Liver (tissue), 9 donors: Measurements from ENCODE around the gene P2RY13. TPM values are rescaled to one million over a fixed set of nuclear protein-coding genes. Genes with fewer than 3 reads are reported as not detected.

Experiments used
- DNase-seq: peaks from one replicate; pipeline ENCODE4 v3.0.0-alpha.2; 2017; ENCODE audit warnings: low spot score
- H3K27ac ChIP-seq, 2 donors: one replicate each; pipeline ENCODE4 v1.7.0; 2013; ENCODE audit warnings: inconsistent platforms in 2 of 2, low read length in 2 of 2, control low read depth in 1 of 2, low read depth in 1 of 2, mild to moderate bottlenecking in 1 of 2
- H3K27me3 ChIP-seq, 4 donors: one replicate each; pipeline versions ENCODE4 v1.6.1 to v1.7.0; 2013; ENCODE audit warnings: low read length in 3 of 4, inconsistent platforms in 1 of 4, mild to moderate bottlenecking in 1 of 4, moderate library complexity in 1 of 4; ENCODE audit not compliant: control insufficient read depth in 4 of 4, insufficient read depth in 4 of 4
- H3K36me3 ChIP-seq, 4 donors: one replicate each; pipeline versions ENCODE4 v1.6.1 to v1.7.0; 2013; ENCODE audit warnings: low read length in 3 of 4, mild to moderate bottlenecking in 3 of 4, low read depth in 1 of 4, moderate library complexity in 1 of 4; ENCODE audit not compliant: control insufficient read depth in 4 of 4, insufficient read depth in 3 of 4
- H3K4me1 ChIP-seq, 4 donors: one replicate each; pipeline versions ENCODE4 v1.6.1 to v1.7.0; 2013; ENCODE audit warnings: low read length in 3 of 4, mild to moderate bottlenecking in 3 of 4, moderate library complexity in 1 of 4; ENCODE audit not compliant: control insufficient read depth in 4 of 4, insufficient read depth in 4 of 4
- H3K4me3 ChIP-seq, 3 donors: one replicate each; pipeline versions ENCODE4 v1.6.1 to v1.7.0; 2013; ENCODE audit warnings: low read length in 3 of 3, control low read depth in 1 of 3, low read depth in 1 of 3, mild to moderate bottlenecking in 1 of 3
- H3K9ac ChIP-seq, 2 donors: one replicate each; pipeline ENCODE4 v1.7.0; 2013; ENCODE audit warnings: low read length in 2 of 2, mild to moderate bottlenecking in 2 of 2, moderate library complexity in 2 of 2, control low read depth in 1 of 2, low read depth in 1 of 2
- H3K9me3 ChIP-seq, 4 donors: one replicate each; pipeline versions ENCODE4 v1.6.1 to v1.7.0; 2013; ENCODE audit warnings: low read length in 3 of 4; ENCODE audit not compliant: control insufficient read depth in 4 of 4
- EGR1 ChIP-seq, 2 donors: IDR thresholded peaks; 2 replicates each; pipeline ENCODE4 v1.6.1; 2016 to 2018; ENCODE audit warnings: antibody characterized with exemption in 2 of 2, low read depth in 2 of 2
- FOXA1 ChIP-seq: IDR thresholded peaks from 2 replicates; pipeline ENCODE4 v1.6.1; 2016; ENCODE audit warnings: antibody characterized with exemption
- FOXA2 ChIP-seq: IDR thresholded peaks from 2 replicates; pipeline ENCODE4 v1.6.1; 2016; ENCODE audit warnings: antibody characterized with exemption
- GABPA ChIP-seq, 2 donors: IDR thresholded peaks in 1 of 2; conservative IDR thresholded peaks in 1 of 2; 2 replicates each; pipeline ENCODE4 v1.6.1; 2016; ENCODE audit warnings: antibody characterized with exemption in 2 of 2, mild to moderate bottlenecking in 1 of 2, moderate library complexity in 1 of 2
- HNF4A ChIP-seq, 2 donors: conservative IDR thresholded peaks; 2 replicates each; pipeline ENCODE4 v1.6.1; 2016; ENCODE audit warnings: antibody characterized with exemption in 2 of 2, mild to moderate bottlenecking in 2 of 2
- HNF4G ChIP-seq: IDR thresholded peaks from 2 replicates; pipeline ENCODE4 v1.6.1; 2016; ENCODE audit warnings: antibody characterized with exemption
- JUND ChIP-seq, 2 donors: IDR thresholded peaks; 2 replicates each; pipeline ENCODE4 v1.6.1; 2016; ENCODE audit warnings: antibody characterized with exemption in 2 of 2
- MAX ChIP-seq: IDR thresholded peaks from 2 replicates; pipeline ENCODE4 v1.6.1; 2016; ENCODE audit warnings: antibody characterized with exemption
- NR2F2 ChIP-seq: IDR thresholded peaks from 2 replicates; pipeline ENCODE4 v1.6.1; 2016; ENCODE audit warnings: antibody characterized with exemption
- REST ChIP-seq: IDR thresholded peaks from 2 replicates; pipeline ENCODE4 v1.6.1; 2016; ENCODE audit warnings: antibody characterized with exemption, mild to moderate bottlenecking
- RXRA ChIP-seq, 2 donors: IDR thresholded peaks; 2 replicates each; pipeline ENCODE4 v1.6.1; 2017 to 2018; ENCODE audit warnings: antibody characterized with exemption in 2 of 2, mild to moderate bottlenecking in 1 of 2
- TAF1 ChIP-seq: conservative IDR thresholded peaks from 2 replicates; pipeline ENCODE4 v1.6.1; 2016; ENCODE audit warnings: antibody characterized with exemption, mild to moderate bottlenecking
- ZBTB33 ChIP-seq: IDR thresholded peaks from 2 replicates; pipeline ENCODE4 v1.6.1; 2016; ENCODE audit warnings: antibody characterized with exemption
- WGBS: extraction: QIAGEN DNeasy Blood & Tissue Kit; methylation state at CpG from one replicate; pipeline ENCODE4 v1.1.7; 2013; 5-methylcytosine and 5-hydroxymethylcytosine counted together
- polyA plus RNA-seq, 2 donors: library from polyadenylated mRNA; stranded (reverse) in 1 of 2; unstranded in 1 of 2; fragments of 200-250 nt in 1 of 2; fragments of >200 nt in 1 of 2; fragmentation: Nextera tagmentation in 1 of 2; extraction: Ambion mirVana in 1 of 2; gene quantifications; one replicate each; pipeline versions ENCODE4 v1.2.1 to v1.2.3, GENCODE V29; 2013 to 2015
- total RNA-seq, 2 donors: library from RNA; depleted of rRNA; stranded (reverse); fragments of >200 nt; gene quantifications; one replicate each; pipeline ENCODE4 v1.2.3, GENCODE V29; 2014
- TF ChIP-seq, protein P1 (sequence below): fragments of 150-350 bp; IDR thresholded peaks from 2 replicates; pipeline ENCODE4 v1.5.1; 2017; ENCODE audit warnings: improper control_type of control experiment, low read depth, low read length; ENCODE audit not compliant: missing input control
- donor health status: healthy.
- donor health status: healthy.
- donor health status: healthy.
- donor health status: healthy.
- donor health status: healthy.

P2RY13 gene
- total and polyA plus RNA-seq, 4 donors, result 1.3 to 6.1 (median 3.2) TPM

DNA sequence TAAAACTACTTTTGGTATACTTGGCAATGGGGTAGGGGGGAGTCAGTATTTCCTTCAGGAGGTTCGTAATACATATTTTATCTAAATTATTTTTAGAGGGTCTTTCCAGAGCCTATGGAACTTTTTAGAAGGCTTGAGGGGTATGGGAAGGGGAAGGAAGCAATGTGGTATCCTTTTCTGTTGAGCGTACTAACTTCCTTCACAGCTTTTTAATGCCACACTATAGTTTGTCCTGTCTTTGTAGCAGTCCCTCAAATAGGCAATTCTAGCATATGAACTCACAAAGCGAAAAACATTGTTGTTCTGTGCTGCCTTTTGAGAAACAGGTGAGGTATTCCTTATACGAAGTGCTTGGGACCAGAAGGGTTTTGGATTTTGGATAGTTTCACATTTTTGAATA lies 22.3 kb upstream of the P2RY13 start (continued):
- TF ChIP-seq ZBTB33, result no peak

- H3K27me3 ChIP-seq, result no peaks in the 10 kb centered on the region
- TF ChIP-seq EGR1 (IDR thresholded peaks at IDR 0.05; ENCODE audit: low read depth in 2 of 2) (no peak), NR2F2 (no peak), FOXA2 (no peak), HNF4G (no peak), FOXA1 (no peak), GABPA (IDR thresholded peaks at IDR 0.05 in 1 of 2, conservative IDR thresholded peaks at IDR 0.05 in 1 of 2) (no peak), ZBTB33 (no peak), REST (no peak), TAF1 (no peak), HNF4A (conservative IDR thresholded peaks at IDR 0.05) (no peak), RXRA (IDR thresholded peaks at IDR 0.05) (no peak), JUND (IDR thresholded peaks at IDR 0.05) (no peak), MAX (no peak)
- TF ChIP-seq, protein P1, sequence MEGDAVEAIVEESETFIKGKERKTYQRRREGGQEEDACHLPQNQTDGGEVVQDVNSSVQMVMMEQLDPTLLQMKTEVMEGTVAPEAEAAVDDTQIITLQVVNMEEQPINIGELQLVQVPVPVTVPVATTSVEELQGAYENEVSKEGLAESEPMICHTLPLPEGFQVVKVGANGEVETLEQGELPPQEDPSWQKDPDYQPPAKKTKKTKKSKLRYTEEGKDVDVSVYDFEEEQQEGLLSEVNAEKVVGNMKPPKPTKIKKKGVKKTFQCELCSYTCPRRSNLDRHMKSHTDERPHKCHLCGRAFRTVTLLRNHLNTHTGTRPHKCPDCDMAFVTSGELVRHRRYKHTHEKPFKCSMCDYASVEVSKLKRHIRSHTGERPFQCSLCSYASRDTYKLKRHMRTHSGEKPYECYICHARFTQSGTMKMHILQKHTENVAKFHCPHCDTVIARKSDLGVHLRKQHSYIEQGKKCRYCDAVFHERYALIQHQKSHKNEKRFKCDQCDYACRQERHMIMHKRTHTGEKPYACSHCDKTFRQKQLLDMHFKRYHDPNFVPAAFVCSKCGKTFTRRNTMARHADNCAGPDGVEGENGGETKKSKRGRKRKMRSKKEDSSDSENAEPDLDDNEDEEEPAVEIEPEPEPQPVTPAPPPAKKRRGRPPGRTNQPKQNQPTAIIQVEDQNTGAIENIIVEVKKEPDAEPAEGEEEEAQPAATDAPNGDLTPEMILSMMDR, result no peak
- no peaks in the 10 kb centered on the region for H3K4me1 ChIP-seq
- no peaks in the 10 kb centered on the region for H3K9me3 ChIP-seq
- no peak for DNase-seq
- peak overlapping the region in 1 of 2 donors; percentile 9 for H3K27ac ChIP-seq
- H3K9ac ChIP-seq, result no peak overlapping the region
- H3K36me3 ChIP-seq, result no peaks in the 10 kb centered on the region
- H3K4me3 ChIP-seq, result no peak overlapping the region
- WGBS, result 87% methylated on average over 1 of the region's 1 CpG
Measured at GRCh38 chr3:151351219-151351618, 21.9 kb upstream of the P2RY13 start.
